Measurements from ENCODE around the gene ZNF497.

ZNF497 gene

GRCh38 chr19:58386576-58387337 is 24.2 kb upstream of the ZNF497 start, which contains the start of gene RPS5 (continued):
- TF ChIP-seq PRDM4 (tag by site-specific recombination; IDR thresholded peaks at IDR 0.05) (peak; percentile 10; the same call in 1 of the 2 replicates), ZBTB1 (tag by site-specific recombination; IDR thresholded peaks at IDR 0.05) (no peak), ZSCAN30 (tag by site-specific recombination; IDR thresholded peaks at IDR 0.05) (peak; percentile 50), ZNF510 (tag by site-specific recombination; IDR thresholded peaks at IDR 0.05; ENCODE audit: insufficient replicate concordance) (no peak), ZNF777 (tag by site-specific recombination; IDR thresholded peaks at IDR 0.05; ENCODE audit: borderline replicate concordance) (no peak), ZNF501 (tag by site-specific recombination; IDR thresholded peaks at IDR 0.05) (peak; percentile 83), ZNF530 (tag by site-specific recombination; IDR thresholded peaks at IDR 0.05; ENCODE audit: low read depth) (no peak), ZNF280D (tag by site-specific recombination; IDR thresholded peaks at IDR 0.05) (no peak), ZNF571 (tag by site-specific recombination; IDR thresholded peaks at IDR 0.05) (no peak), HOXD13 (CRISPR knock-in tag; IDR thresholded peaks at IDR 0.05; ENCODE audit: borderline replicate concordance) (peak; percentile 57; the same call in 1 of the 2 replicates), TCF7L2 (IDR thresholded peaks at IDR 0.05; ENCODE audit: borderline replicate concordance, low read depth, low read length) (no peak), ZBTB21 (tag by site-specific recombination; IDR thresholded peaks at IDR 0.05) (peak; percentile 32; the same call in 1 of the 2 replicates), OSR2 (tag by site-specific recombination; IDR thresholded peaks at IDR 0.05) (no peak), ZBTB7A (tag by site-specific recombination; IDR thresholded peaks at IDR 0.05; ENCODE audit: low read depth) (no peak), ZNF449 (tag by site-specific recombination; IDR thresholded peaks at IDR 0.05) (no peak), ZNF830 (tag by site-specific recombination; IDR thresholded peaks at IDR 0.05; ENCODE audit: low read depth) (no peak), ZNF660 (tag by site-specific recombination; IDR thresholded peaks at IDR 0.05) (0 out of 2 replicates have a peak, but pooled peaks have one; percentile 30), KLF7 (tag by site-specific recombination; IDR thresholded peaks at IDR 0.05; ENCODE audit: borderline replicate concordance) (no peak; the same call in 1 of the 2 replicates), ZNF423 (tag by site-specific recombination; IDR thresholded peaks at IDR 0.05) (no peak), GFI1B (tag by site-specific recombination; IDR thresholded peaks at IDR 0.05) (no peak; the same call in 1 of the 2 replicates), ZNF311 (tag by site-specific recombination; IDR thresholded peaks at IDR 0.05; ENCODE audit: borderline replicate concordance) (no peak), SCRT2 (tag by site-specific recombination; IDR thresholded peaks at IDR 0.05) (no peak; the same call in 1 of the 2 replicates), ZNF16 (tag by site-specific recombination; IDR thresholded peaks at IDR 0.05; ENCODE audit: low read depth) (no peak)
- TF ChIP-seq, protein P1, sequence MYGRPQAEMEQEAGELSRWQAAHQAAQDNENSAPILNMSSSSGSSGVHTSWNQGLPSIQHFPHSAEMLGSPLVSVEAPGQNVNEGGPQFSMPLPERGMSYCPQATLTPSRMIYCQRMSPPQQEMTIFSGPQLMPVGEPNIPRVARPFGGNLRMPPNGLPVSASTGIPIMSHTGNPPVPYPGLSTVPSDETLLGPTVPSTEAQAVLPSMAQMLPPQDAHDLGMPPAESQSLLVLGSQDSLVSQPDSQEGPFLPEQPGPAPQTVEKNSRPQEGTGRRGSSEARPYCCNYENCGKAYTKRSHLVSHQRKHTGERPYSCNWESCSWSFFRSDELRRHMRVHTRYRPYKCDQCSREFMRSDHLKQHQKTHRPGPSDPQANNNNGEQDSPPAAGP (tag by site-specific recombination; IDR thresholded peaks at IDR 0.05), result no peak; the same call in 1 of the 2 replicates
- TF ChIP-seq, protein P2, sequence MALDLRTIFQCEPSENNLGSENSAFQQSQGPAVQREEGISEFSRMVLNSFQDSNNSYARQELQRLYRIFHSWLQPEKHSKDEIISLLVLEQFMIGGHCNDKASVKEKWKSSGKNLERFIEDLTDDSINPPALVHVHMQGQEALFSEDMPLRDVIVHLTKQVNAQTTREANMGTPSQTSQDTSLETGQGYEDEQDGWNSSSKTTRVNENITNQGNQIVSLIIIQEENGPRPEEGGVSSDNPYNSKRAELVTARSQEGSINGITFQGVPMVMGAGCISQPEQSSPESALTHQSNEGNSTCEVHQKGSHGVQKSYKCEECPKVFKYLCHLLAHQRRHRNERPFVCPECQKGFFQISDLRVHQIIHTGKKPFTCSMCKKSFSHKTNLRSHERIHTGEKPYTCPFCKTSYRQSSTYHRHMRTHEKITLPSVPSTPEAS (tag by site-specific recombination; IDR thresholded peaks at IDR 0.05), result peak; percentile 32
- TF ChIP-seq, protein P3, sequence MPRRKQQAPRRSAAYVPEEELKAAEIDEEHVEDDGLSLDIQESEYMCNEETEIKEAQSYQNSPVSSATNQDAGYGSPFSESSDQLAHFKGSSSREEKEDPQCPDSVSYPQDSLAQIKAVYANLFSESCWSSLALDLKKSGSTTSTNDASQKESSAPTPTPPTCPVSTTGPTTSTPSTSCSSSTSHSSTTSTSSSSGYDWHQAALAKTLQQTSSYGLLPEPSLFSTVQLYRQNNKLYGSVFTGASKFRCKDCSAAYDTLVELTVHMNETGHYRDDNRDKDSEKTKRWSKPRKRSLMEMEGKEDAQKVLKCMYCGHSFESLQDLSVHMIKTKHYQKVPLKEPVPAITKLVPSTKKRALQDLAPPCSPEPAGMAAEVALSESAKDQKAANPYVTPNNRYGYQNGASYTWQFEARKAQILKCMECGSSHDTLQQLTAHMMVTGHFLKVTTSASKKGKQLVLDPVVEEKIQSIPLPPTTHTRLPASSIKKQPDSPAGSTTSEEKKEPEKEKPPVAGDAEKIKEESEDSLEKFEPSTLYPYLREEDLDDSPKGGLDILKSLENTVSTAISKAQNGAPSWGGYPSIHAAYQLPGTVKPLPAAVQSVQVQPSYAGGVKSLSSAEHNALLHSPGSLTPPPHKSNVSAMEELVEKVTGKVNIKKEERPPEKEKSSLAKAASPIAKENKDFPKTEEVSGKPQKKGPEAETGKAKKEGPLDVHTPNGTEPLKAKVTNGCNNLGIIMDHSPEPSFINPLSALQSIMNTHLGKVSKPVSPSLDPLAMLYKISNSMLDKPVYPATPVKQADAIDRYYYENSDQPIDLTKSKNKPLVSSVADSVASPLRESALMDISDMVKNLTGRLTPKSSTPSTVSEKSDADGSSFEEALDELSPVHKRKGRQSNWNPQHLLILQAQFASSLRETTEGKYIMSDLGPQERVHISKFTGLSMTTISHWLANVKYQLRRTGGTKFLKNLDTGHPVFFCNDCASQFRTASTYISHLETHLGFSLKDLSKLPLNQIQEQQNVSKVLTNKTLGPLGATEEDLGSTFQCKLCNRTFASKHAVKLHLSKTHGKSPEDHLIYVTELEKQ (tag by site-specific recombination; IDR thresholded peaks at IDR 0.05; ENCODE audit: borderline replicate concordance), result no peak
